HG03469 (cell line): ENCODE data around the gene ALG11.
"Not testable (repeated sequence)": the region's sequence is repeated elsewhere in the genome, so short reads cannot be mapped to it uniquely, and the experiment has no call there.

Experiments used
- ATAC-seq: cut with Tn5 transposase; IDR thresholded peaks from one replicate; pipeline ENCODE4 v1.9.1; 2021; ENCODE audit warnings: mild to moderate bottlenecking, moderate library complexity, moderate number of reproducible peaks; ENCODE audit not compliant: unreplicated experiment

The ALG11 gene

GRCh38 chr13:52011632-52012511 is at the start of gene ALG11:
Gene ALG11, plus strand, starts transcription at chr13:52012398. Its CDS starts 21 bp downstream, at chr13:52012419.
- peak; percentile 99 for ATAC-seq

- ATAC-seq, result no peak
These were observed 46.0 kb upstream of the ALG11 start for GRCh38 chr13:51966186-51966585.

GRCh38 chr13:51967482-51968446 is 44.4 kb upstream of the ALG11 start:
- no peak for ATAC-seq

GRCh38 chr13:51970349-51970748 is 41.8 kb upstream of the ALG11 start:
- no peak for ATAC-seq

- no peak for ATAC-seq
These were observed 40.4 kb upstream of the ALG11 start for GRCh38 chr13:51971520-51972426.

- no peak for ATAC-seq
These were observed 37.7 kb upstream of the ALG11 start for GRCh38 chr13:51974482-51974881.

- no peak for ATAC-seq
These were observed 35.8 kb upstream of the ALG11 start for GRCh38 chr13:51976423-51976822.

- ATAC-seq, result no peak
These were observed 35.3 kb upstream of the ALG11 start for GRCh38 chr13:51976890-51977289.

- no peak for ATAC-seq
These were observed 34.6 kb upstream of the ALG11 start for GRCh38 chr13:51977625-51978024.

GRCh38 chr13:51978796-51979556 is 33.2 kb upstream of the ALG11 start:
- no peak for ATAC-seq

- ATAC-seq, result no peak
These were observed 31.3 kb upstream of the ALG11 start for GRCh38 chr13:51980908-51981307.

- no peak for ATAC-seq
These were observed 30.8 kb upstream of the ALG11 start for GRCh38 chr13:51981355-51981754.

- ATAC-seq, result not testable (repeated sequence)
These were observed 28.9 kb upstream of the ALG11 start for GRCh38 chr13:51983292-51983691.

GRCh38 chr13:51984904-51985303 is 27.3 kb upstream of the ALG11 start:
- not testable (repeated sequence) for ATAC-seq

GRCh38 chr13:51988988-51989618 is 23.1 kb upstream of the ALG11 start:
- ATAC-seq, result no peak

- ATAC-seq, result no peak
These were observed 18.5 kb upstream of the ALG11 start for GRCh38 chr13:51993713-51994112.

- ATAC-seq, result no peak
These were observed 16.3 kb upstream of the ALG11 start for GRCh38 chr13:51995677-51996551.

- ATAC-seq, result no peak
These were observed 15.6 kb upstream of the ALG11 start for GRCh38 chr13:51996641-51997040.
